GM12891 (cell line): ENCODE measurements around the gene ALS2CL.
A peak's percentile ranks its signal among the peaks of the same experiment; 100 is the strongest.

Source experiments
- DNase-seq: peaks from one replicate; pipeline ENCODE4 v3.0.0; 2011; ENCODE audit warnings: low spot score; ENCODE audit not compliant: insufficient read length
- FAIRE-seq: peaks from 2 replicates; lab custom pipeline; 2011; peaks lifted over from hg19 to GRCh38; lab: Jason Lieb, UNC
- PAX5 ChIP-seq: IDR thresholded peaks from 2 replicates; pipeline ENCODE4 v1.6.1; 2011; ENCODE audit warnings: low read length, moderate library complexity, mild to moderate bottlenecking; ENCODE audit not compliant: insufficient read depth, severe bottlenecking
- POLR2A ChIP-seq: IDR thresholded peaks from 2 replicates; pipeline ENCODE4 v1.6.1; 2011; ENCODE audit warnings: low read depth, low read length, control low read depth
- POLR2AphosphoS5 ChIP-seq: IDR thresholded peaks from 2 replicates; pipeline ENCODE4 v1.6.1; 2011; ENCODE audit warnings: low read depth, low read length, control low read depth
- POU2F2 ChIP-seq: IDR thresholded peaks from 2 replicates; pipeline ENCODE4 v1.6.1; 2011; ENCODE audit warnings: low read depth, mild to moderate bottlenecking, control low read depth, low read length, moderate library complexity
- SPI1 ChIP-seq: IDR thresholded peaks from 2 replicates; pipeline ENCODE4 v1.6.1; 2011; ENCODE audit warnings: low read depth, low read length, control low read depth
- TAF1 ChIP-seq: IDR thresholded peaks from 2 replicates; pipeline ENCODE4 v1.6.1; 2011; ENCODE audit warnings: low read depth, low read length, control low read depth

The ALS2CL gene

GRCh38 chr3:46716461-46717441 is 23.3 kb upstream of the ALS2CL start:
- TF ChIP-seq POU2F2, result no peak
- TF ChIP-seq PAX5, result no peak
- TF ChIP-seq POLR2A, result no peak
- no peak for TF ChIP-seq TAF1
- TF ChIP-seq POLR2AphosphoS5, result no peak
- no peak for TF ChIP-seq SPI1
- FAIRE-seq (no peak), DNase-seq (no peak)

- TF ChIP-seq POU2F2 (no peak), PAX5 (no peak), POLR2A (no peak), TAF1 (no peak), SPI1 (no peak), POLR2AphosphoS5 (no peak)
- FAIRE-seq (no peak), DNase-seq (no peak)
Observed at GRCh38 chr3:46715507-46716175, 22.2 kb upstream of the ALS2CL start.

DNA sequence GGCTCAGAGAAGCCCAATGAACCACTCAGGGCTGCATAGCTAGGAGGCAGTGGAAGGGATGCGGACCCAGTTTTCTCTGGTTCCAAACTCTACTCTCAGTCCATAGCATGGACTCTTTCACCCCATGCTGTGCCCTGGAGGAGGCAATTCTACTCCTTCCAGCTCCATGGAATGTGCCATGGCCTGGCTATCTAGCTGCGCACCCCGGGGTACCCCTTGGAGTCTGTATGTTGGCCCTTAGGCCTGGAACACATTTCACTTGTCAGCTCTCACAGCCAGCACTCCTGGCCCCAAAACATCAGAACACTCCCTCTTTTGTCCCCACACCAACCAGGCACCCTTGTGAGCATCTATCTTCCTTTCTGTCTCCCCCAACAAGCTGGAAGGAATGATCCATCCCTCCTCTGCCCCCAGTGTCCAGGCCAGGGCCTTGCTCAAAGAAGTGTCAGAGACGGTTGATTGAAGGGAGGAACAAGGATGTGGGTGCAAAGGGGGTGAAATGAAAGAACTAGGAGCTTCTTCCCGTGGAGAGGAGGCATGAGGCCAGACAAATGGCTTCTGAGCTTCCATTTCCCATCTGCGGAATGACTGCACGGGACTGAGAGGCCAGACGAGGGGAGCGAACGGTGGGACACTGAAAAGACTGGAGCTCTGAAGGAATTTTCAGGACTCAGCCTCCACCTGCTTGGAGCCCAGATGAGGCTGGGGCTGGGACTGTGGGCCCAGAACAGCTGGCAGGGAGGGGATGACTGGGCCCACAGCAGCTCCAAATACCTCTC is 21.4 kb upstream of the ALS2CL start:
- no peak for TF ChIP-seq SPI1
- no peak for TF ChIP-seq POLR2AphosphoS5
- TF ChIP-seq TAF1, result no peak
- no peak for TF ChIP-seq POLR2A
- no peak for TF ChIP-seq PAX5
- no peak for FAIRE-seq
- DNase-seq, result no peak

GRCh38 chr3:46713898-46714552 is 20.5 kb upstream of the ALS2CL start:
- DNase-seq, result no peak
- peak; percentile 76 for FAIRE-seq
- TF ChIP-seq POU2F2 (no peak), POLR2AphosphoS5 (no peak)

GRCh38 chr3:46713050-46713897 is 19.8 kb upstream of the ALS2CL start:
- TF ChIP-seq PAX5 (no peak), POLR2AphosphoS5 (no peak), TAF1 (no peak), POLR2A (no peak), POU2F2 (no peak), SPI1 (no peak)
- DNase-seq (no peak), FAIRE-seq (no peak)

DNA sequence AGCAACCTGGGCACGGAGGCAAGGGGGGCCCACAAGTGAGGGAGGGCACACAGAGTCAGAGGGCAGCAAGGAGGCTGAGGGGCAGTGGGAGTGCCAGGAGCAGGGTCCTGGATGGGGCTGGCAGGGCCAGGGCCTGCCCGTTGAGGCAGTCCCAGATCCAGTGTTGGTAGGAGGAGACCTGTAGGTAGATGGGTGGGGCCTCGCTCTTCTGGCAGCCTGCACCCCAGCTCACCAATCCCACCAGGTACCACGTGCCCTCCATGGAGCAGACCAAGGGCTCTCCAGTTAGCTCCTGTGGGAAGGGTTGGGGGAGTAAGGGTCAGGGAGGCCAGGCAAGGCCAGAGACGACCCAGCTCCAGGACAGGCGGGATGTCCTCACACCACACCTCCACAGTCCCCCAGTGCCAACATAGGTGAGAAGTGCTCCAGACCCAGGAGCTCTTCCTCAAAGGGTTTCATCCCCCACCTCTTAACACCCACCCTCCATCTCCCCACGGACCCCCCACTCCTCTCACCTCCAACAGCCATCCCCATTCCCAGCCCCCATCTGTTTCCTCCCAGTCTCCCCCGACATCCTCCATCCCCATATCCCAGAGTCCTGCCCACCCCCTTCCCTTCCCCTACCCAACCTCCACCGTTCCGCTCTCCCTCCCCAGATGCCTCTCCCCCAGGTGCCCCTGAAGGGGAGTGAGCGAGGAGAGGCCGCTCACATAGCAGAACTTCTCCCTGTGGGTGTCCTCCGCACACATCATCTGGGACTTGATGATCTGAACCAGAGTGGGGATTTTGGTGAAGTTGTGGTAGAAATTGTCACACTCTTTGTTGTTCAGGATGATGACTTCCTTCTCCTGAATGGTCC is 18.9 kb upstream of the ALS2CL start:
- DNase-seq (peak; percentile 11), FAIRE-seq (no peak)
- TF ChIP-seq PAX5, result no peak
- TF ChIP-seq POU2F2, result no peak
- TF ChIP-seq POLR2AphosphoS5, result no peak
- TF ChIP-seq TAF1, result no peak
- no peak for TF ChIP-seq SPI1
- TF ChIP-seq POLR2A, result no peak

DNA sequence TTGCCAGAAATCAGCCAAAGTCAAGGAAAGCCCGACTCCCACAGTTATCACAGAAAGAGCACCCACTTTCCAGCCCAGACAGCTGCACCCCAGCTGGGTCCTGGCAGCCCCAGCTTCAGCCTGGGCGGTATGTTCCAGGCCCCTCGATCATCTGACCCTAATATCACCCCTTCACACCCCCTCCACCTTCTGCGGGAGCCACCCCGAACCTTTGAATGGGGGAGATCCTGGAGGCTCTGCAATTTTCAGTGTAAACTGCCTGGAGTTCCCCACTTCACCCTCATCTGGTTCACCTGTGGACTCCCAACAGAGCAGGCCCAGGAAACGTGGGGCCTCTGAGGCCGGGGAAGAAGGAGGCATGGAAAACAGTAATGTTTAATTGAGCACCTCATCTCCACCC is 18.3 kb upstream of the ALS2CL start:
- no peak for DNase-seq
- TF ChIP-seq POU2F2 (no peak), POLR2AphosphoS5 (no peak), TAF1 (no peak), PAX5 (no peak), POLR2A (no peak), SPI1 (no peak)
- no peak for FAIRE-seq

DNA sequence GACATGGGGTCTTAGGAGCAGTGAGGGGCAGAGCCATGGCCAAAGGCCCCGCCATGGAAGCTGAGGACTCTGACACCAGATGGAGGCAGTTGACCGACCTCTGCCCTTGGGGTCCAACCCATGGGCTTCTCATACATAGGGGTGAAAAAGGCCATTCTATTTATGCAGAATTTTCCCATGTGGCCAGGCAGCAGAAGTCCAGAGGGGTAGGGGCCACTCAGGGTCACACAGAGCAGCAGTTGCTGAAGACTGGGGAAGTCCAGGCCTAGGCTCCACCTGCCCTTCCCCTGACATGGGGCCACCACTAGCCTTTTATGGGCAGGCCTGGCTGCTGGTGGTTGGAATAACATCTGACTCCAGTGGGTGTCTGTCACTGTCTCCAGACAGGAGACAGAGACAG is 17.8 kb upstream of the ALS2CL start:
- DNase-seq (no peak), FAIRE-seq (no peak)
- no peak for TF ChIP-seq POLR2A
- no peak for TF ChIP-seq POU2F2
- TF ChIP-seq SPI1, result no peak
- TF ChIP-seq PAX5, result no peak
- no peak for TF ChIP-seq POLR2AphosphoS5
- TF ChIP-seq TAF1, result no peak
